Esophagus (tissue), 2 donors: ENCODE data around the gene PIGU. TPM values are rescaled to one million over a fixed set of nuclear protein-coding genes. Genes with fewer than 3 reads are reported as not detected.
"Not testable (repeated sequence)": the region's sequence is repeated elsewhere in the genome, so short reads cannot be mapped to it uniquely, and the experiment has no call there.

ENCODE experiments used
- H3K27ac ChIP-seq, 2 donors: one replicate each; pipeline ENCODE4 v1.5.1; 2013; ENCODE audit warnings: low read depth in 2 of 2, mild to moderate bottlenecking in 2 of 2, inconsistent platforms in 1 of 2, low read length in 1 of 2, moderate library complexity in 1 of 2
- H3K27me3 ChIP-seq, 2 donors: one replicate each; pipeline ENCODE4 v1.6.1; 2013; ENCODE audit warnings: low read length in 2 of 2, control low read depth in 1 of 2, mild to moderate bottlenecking in 1 of 2; ENCODE audit not compliant: insufficient read depth in 2 of 2, control insufficient read depth in 1 of 2
- H3K36me3 ChIP-seq, 2 donors: one replicate each; pipeline ENCODE4 v1.6.1; 2013; ENCODE audit warnings: low read length in 1 of 2; ENCODE audit not compliant: control insufficient read depth in 2 of 2, insufficient read depth in 2 of 2
- H3K4me1 ChIP-seq, 2 donors: one replicate each; pipeline ENCODE4 v1.6.1; 2013; ENCODE audit warnings: low read length in 1 of 2; ENCODE audit not compliant: control insufficient read depth in 2 of 2, insufficient read depth in 2 of 2
- H3K4me3 ChIP-seq, 2 donors: one replicate each; pipeline ENCODE4 v1.5.1; 2013; ENCODE audit warnings: low read length in 2 of 2, mild to moderate bottlenecking in 2 of 2, low read depth in 1 of 2, moderate library complexity in 1 of 2
- H3K9me3 ChIP-seq, 2 donors: one replicate each; pipeline ENCODE4 v1.6.1; 2013; ENCODE audit warnings: mild to moderate bottlenecking in 2 of 2, low read depth in 1 of 2, low read length in 1 of 2, moderate library complexity in 1 of 2; ENCODE audit not compliant: control insufficient read depth in 2 of 2, insufficient read depth in 1 of 2
- WGBS, 2 donors: extraction: QIAGEN DNeasy Blood & Tissue Kit; methylation state at CpG; one replicate each; pipeline ENCODE4 v1.1.7; 2013; 5-methylcytosine and 5-hydroxymethylcytosine counted together
- polyA plus RNA-seq, 2 donors: library from polyadenylated mRNA; stranded (reverse); fragments of 200-250 nt; gene quantifications; one replicate each; pipeline ENCODE4 v1.2.3, GENCODE V29; 2013
- donor health status: healthy with polysubstance abuse.
- donor health status: Bipolar disorder and iron deficiency.

The PIGU gene
- polyA plus RNA-seq, 2 donors = 14.2 to 22.5 TPM

DNA sequence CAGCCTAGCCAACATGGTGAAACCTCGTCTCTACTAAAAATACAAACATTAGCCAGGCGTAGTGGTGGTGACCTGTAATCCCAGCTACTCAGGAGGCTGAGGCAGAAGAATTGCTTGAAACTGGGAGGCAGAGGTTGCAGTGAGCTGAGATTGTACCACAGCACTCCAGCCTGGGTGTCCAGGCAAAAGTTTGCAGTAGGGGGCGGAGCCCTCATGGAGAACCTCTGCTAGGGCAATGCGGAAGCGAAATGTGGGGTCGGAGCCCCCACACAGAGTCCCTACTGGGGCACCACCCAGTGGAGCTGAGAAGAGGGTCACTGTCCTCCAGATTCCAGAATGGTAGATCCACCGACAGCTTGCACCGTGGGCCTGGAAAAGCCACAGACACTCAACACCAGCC lies 60.0 kb downstream of the PIGU start:
- H3K27ac ChIP-seq, H3K4me3 ChIP-seq, H3K27me3 ChIP-seq, H3K9me3 ChIP-seq, H3K36me3 ChIP-seq, H3K4me1 ChIP-seq: not testable (repeated sequence)
- WGBS, 2 donors = 97% methylated on average over 8 of the region's 8 CpGs

DNA sequence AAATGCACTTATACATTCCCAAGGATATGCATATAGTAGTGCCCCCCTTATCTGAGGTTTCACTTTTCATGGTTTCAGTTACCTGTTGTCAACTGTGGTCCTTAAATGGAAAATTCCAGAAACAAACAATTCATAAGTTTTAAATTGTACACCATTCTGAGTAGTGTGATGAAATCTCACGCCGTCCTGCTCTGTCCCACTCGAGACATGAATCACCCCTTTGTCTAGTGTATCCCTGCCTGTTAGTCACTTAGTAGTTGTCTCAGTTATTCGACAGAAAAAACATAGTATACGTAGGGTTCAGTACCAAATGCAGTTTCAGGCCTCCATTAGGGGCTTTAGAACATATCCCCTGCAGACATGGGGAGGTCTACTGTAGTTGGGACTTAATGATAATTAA lies 61.4 kb downstream of the PIGU start:
- Histone ChIP-seq H3K4me1 (no peaks in the 10 kb centered on the region), H3K27ac (no peak overlapping the region), H3K9me3 (no peaks in the 10 kb centered on the region), H3K4me3 (no peak overlapping the region), H3K36me3 (peaks cover 2% of the 10 kb centered on the region in 2 donors), H3K27me3 (no peaks in the 10 kb centered on the region)
- WGBS, 2 donors = 73 to 84% methylated on average over 5 of the region's 5 CpGs

- not testable (repeated sequence) for H3K4me3 ChIP-seq, H3K4me1 ChIP-seq, H3K9me3 ChIP-seq, H3K27ac ChIP-seq, H3K36me3 ChIP-seq, H3K27me3 ChIP-seq
- WGBS, 2 donors = 96 to 99% methylated on average over 4 of the region's 4 CpGs
Measured at GRCh38 chr20:34611976-34612375, 64.9 kb downstream of the PIGU start.

DNA sequence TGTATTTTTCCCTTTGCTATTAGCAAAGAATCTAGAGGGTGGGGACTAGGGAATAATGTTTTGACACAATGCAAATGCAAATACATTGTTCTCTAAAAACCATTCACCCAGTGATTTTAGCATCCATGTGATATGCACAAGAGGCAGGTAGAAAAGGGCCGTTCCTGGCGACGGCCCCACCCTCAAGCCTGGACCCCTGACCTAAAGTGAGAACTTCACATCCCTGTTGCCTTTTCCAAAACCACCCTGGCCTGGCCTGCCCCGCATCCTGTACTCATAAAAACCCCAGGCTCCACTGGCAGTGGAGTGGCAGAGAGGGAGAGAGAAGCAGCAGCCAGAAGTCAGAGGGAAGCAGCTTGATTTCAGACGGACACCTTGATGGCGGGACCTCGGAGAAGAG lies 69.8 kb downstream of the PIGU start:
- H3K4me1 ChIP-seq = no peaks in the 10 kb centered on the region
- H3K9me3 ChIP-seq = no peaks in the 10 kb centered on the region
- no peaks in the 10 kb centered on the region for H3K27me3 ChIP-seq
- H3K36me3 ChIP-seq = peaks cover 0 to 3% of the 10 kb centered on the region in 2 donors
- WGBS, 2 donors = 95 to 98% methylated on average over 7 of the region's 7 CpGs
- no peak overlapping the region for H3K4me3 ChIP-seq
- no peak overlapping the region for H3K27ac ChIP-seq

- H3K36me3 ChIP-seq = peaks cover 0 to 3% of the 10 kb centered on the region in 2 donors
- H3K4me1 ChIP-seq = no peaks in the 10 kb centered on the region
- H3K27ac ChIP-seq = peak overlapping the region in 1 of 2 donors; percentile 37
- H3K9me3 ChIP-seq = no peaks in the 10 kb centered on the region
- H3K27me3 ChIP-seq = no peaks in the 10 kb centered on the region
- H3K4me3 ChIP-seq = no peak overlapping the region
- WGBS, 2 donors = 62 to 67% methylated on average over 8 of the region's 8 CpGs
Measured at GRCh38 chr20:34604980-34605788, 71.7 kb downstream of the PIGU start.

GRCh38 chr20:34600892-34601653 lies 75.8 kb downstream of the PIGU start:
- 63 to 68% methylated on average over 9 of the region's 9 CpGs for WGBS, 2 donors
- no peak overlapping the region for H3K27ac ChIP-seq
- H3K4me3 ChIP-seq = no peak overlapping the region
- no peaks in the 10 kb centered on the region for H3K27me3 ChIP-seq
- H3K4me1 ChIP-seq = no peaks in the 10 kb centered on the region
- H3K36me3 ChIP-seq = no peaks in the 10 kb centered on the region
- no peaks in the 10 kb centered on the region for H3K9me3 ChIP-seq

- Histone ChIP-seq H3K4me3 (no peak overlapping the region), H3K9me3 (no peaks in the 10 kb centered on the region), H3K27ac (no peak overlapping the region), H3K4me1 (no peaks in the 10 kb centered on the region), H3K36me3 (no peaks in the 10 kb centered on the region), H3K27me3 (no peaks in the 10 kb centered on the region)
- WGBS, 2 donors = 72 to 74% methylated on average over 9 of the region's 9 CpGs
Measured at GRCh38 chr20:34595377-34596184, 81.3 kb downstream of the PIGU start.

GRCh38 chr20:34586488-34587163 lies 90.3 kb downstream of the PIGU start:
- H3K27ac ChIP-seq = no peak overlapping the region
- no peak overlapping the region for H3K4me3 ChIP-seq
- 88 to 90% methylated on average over 9 of the region's 9 CpGs for WGBS, 2 donors
- H3K27me3 ChIP-seq = no peaks in the 10 kb centered on the region
- H3K9me3 ChIP-seq = no peaks in the 10 kb centered on the region
- H3K4me1 ChIP-seq = peaks cover 2 to 3% of the 10 kb centered on the region in 2 donors
- peaks cover 0 to 7% of the 10 kb centered on the region in 2 donors for H3K36me3 ChIP-seq

DNA sequence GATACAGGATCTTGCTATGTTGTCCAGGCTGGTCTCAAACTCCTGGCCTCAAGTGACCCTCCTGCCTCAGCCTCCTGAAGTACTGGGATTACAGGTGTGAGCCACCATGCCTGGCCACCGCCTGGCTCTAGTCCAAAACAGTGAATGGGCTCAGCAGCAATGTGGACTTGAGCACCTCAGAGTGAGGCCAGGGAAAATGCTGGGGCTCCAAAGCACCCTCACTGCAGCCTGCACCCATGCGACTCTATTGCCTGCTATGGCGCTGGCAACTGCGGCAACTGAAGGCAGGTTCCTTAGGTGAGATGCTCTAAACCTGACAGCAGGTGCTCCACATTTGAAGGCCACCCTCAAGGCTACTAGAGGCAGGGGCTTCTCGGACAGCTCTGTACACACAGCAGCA lies 91.9 kb downstream of the PIGU start:
- Histone ChIP-seq H3K27ac (no peak overlapping the region), H3K27me3 (no peaks in the 10 kb centered on the region), H3K4me3 (no peak overlapping the region), H3K36me3 (peaks cover 2 to 7% of the 10 kb centered on the region in 2 donors), H3K9me3 (no peaks in the 10 kb centered on the region), H3K4me1 (peaks cover 4 to 7% of the 10 kb centered on the region in 2 donors)
- WGBS, 2 donors = 97 to 99% methylated on average over 5 of the region's 5 CpGs
